H9 (cell line): ENCODE results near the gene CD1D. TPM values are rescaled to one million over a fixed set of nuclear protein-coding genes. Genes with fewer than 3 reads are reported as not detected.

ENCODE experiments used
- DNase-seq: peaks from one replicate; pipeline ENCODE4 v3.0.0-alpha.2; 2017
- H2AFZ ChIP-seq: one replicate; pipeline ENCODE4 v1.6.1; 2013; ENCODE audit warnings: mild to moderate bottlenecking, low read length, control low read depth, moderate library complexity
- H2AK5ac ChIP-seq: 2 replicates; pipeline ENCODE4 v1.6.1; 2013; ENCODE audit warnings: low read length, control low read depth, mixed read lengths; ENCODE audit not compliant: insufficient read length
- H2BK120ac ChIP-seq: one replicate; pipeline ENCODE4 v1.6.1; 2013; ENCODE audit warnings: low read depth, mild to moderate bottlenecking, low read length, control low read depth, inconsistent platforms; ENCODE audit not compliant: poor library complexity, severe bottlenecking
- H2BK12ac ChIP-seq: 2 replicates; pipeline ENCODE4 v1.6.1; 2013; ENCODE audit warnings: low read length, control low read depth, mixed read lengths, low read depth; ENCODE audit not compliant: insufficient read length
- H2BK15ac ChIP-seq: 2 replicates; pipeline ENCODE4 v1.6.1; 2013; ENCODE audit warnings: low read depth, low read length, control low read depth
- H2BK20ac ChIP-seq: one replicate; pipeline ENCODE4 v1.6.1; 2013; ENCODE audit warnings: low read depth, mild to moderate bottlenecking, low read length, control low read depth, inconsistent platforms; ENCODE audit not compliant: poor library complexity, severe bottlenecking
- H2BK5ac ChIP-seq: 2 replicates; pipeline ENCODE4 v1.6.1; 2013; ENCODE audit warnings: low read length, control low read depth, mixed read lengths; ENCODE audit not compliant: insufficient read length
- H3K14ac ChIP-seq: 2 replicates; pipeline ENCODE4 v1.6.1; 2013; ENCODE audit warnings: low read length, control low read depth; ENCODE audit not compliant: insufficient read depth
- H3K18ac ChIP-seq: 2 replicates; pipeline ENCODE4 v1.6.1; 2013; ENCODE audit warnings: low read depth, mild to moderate bottlenecking, mixed read lengths, low read length, control low read depth; ENCODE audit not compliant: insufficient read length
- H3K23ac ChIP-seq: 2 replicates; pipeline ENCODE4 v1.6.1; 2013; ENCODE audit warnings: low read length, control low read depth, mixed read lengths, low read depth; ENCODE audit not compliant: insufficient read length
- H3K23me2 ChIP-seq: 2 replicates; pipeline ENCODE4 v1.6.1; 2013; ENCODE audit warnings: low read depth, mild to moderate bottlenecking, mixed read lengths, low read length, control low read depth; ENCODE audit not compliant: insufficient read length, poor library complexity, severe bottlenecking
- H3K27ac ChIP-seq: 2 replicates; pipeline ENCODE4 v1.5.1; 2013; ENCODE audit warnings: low read length, control low read depth, mixed read lengths, low read depth; ENCODE audit not compliant: insufficient read length
- H3K27me3 ChIP-seq: 2 replicates; pipeline ENCODE4 v1.6.1; 2013; ENCODE audit warnings: low read length, control low read depth, inconsistent platforms; ENCODE audit not compliant: insufficient read depth
- H3K4ac ChIP-seq: 2 replicates; pipeline ENCODE4 v1.6.1; 2013; ENCODE audit warnings: low read depth, mild to moderate bottlenecking, control low read depth, inconsistent platforms, low read length, moderate library complexity
- H3K4me1 ChIP-seq: 2 replicates; pipeline ENCODE4 v1.6.1; 2013; ENCODE audit warnings: low read length, control low read depth, inconsistent platforms; ENCODE audit not compliant: insufficient read depth
- H3K4me2 ChIP-seq: 2 replicates; pipeline ENCODE4 v1.6.1; 2013; ENCODE audit warnings: low read length, control low read depth, mixed read lengths; ENCODE audit not compliant: insufficient read length, insufficient read depth
- H3K56ac ChIP-seq: 2 replicates; pipeline ENCODE4 v1.6.1; 2013; ENCODE audit warnings: low read depth, mild to moderate bottlenecking, mixed read lengths, low read length, control low read depth; ENCODE audit not compliant: insufficient read length
- H3K79me1 ChIP-seq: 2 replicates; pipeline ENCODE4 v1.6.1; 2013; ENCODE audit warnings: low read depth, mild to moderate bottlenecking, moderate library complexity, low read length, control low read depth, inconsistent platforms; ENCODE audit not compliant: insufficient read depth, poor library complexity, severe bottlenecking
- H3K79me2 ChIP-seq: 2 replicates; pipeline ENCODE4 v1.6.1; 2013; ENCODE audit warnings: low read length, control low read depth, inconsistent platforms; ENCODE audit not compliant: insufficient read depth
- H3K9ac ChIP-seq: 2 replicates; pipeline ENCODE4 v1.6.1; 2013; ENCODE audit warnings: low read length, control low read depth, mixed read lengths; ENCODE audit not compliant: insufficient read length; ENCODE audit errors: extremely low read depth
- H3K9me3 ChIP-seq: one replicate; pipeline ENCODE4 v1.6.1; 2013; ENCODE audit warnings: low read depth, low read length, inconsistent platforms; ENCODE audit not compliant: control insufficient read depth
- H3T11ph ChIP-seq: one replicate; pipeline ENCODE4 v1.6.1; 2013; ENCODE audit warnings: mild to moderate bottlenecking, low read length, control low read depth, inconsistent platforms
- H4K20me1 ChIP-seq: one replicate; pipeline ENCODE4 v1.6.1; 2013; ENCODE audit not compliant: control insufficient read depth, insufficient read length, insufficient read depth
- H4K5ac ChIP-seq: 2 replicates; pipeline ENCODE4 v1.6.1; 2013; ENCODE audit warnings: low read depth, mild to moderate bottlenecking, mixed read lengths, low read length, control low read depth; ENCODE audit not compliant: insufficient read length
- H4K8ac ChIP-seq: replicated peaks from 2 replicates; pipeline ENCODE4 v1.6.1; 2013; ENCODE audit warnings: low read length, control low read depth, mixed read lengths, low read depth; ENCODE audit not compliant: insufficient read length
- H4K91ac ChIP-seq: 2 replicates; pipeline ENCODE4 v1.6.1; 2013; ENCODE audit warnings: low read depth, mild to moderate bottlenecking, moderate library complexity, mixed read lengths, low read length, control low read depth; ENCODE audit not compliant: insufficient read length
- H3K27ac Mint-ChIP-seq, 3 experiments: 2 replicates in 2 of 3; 3 replicates in 1 of 3; pipeline ENCODE4 v1.8.0; 2020 to 2021; ENCODE audit warnings: mixed read lengths in 3 of 3, mild to moderate bottlenecking in 1 of 3, moderate library complexity in 1 of 3
- H3K27me3 Mint-ChIP-seq: 2 replicates; pipeline ENCODE4 v1.8.0; 2021; ENCODE audit warnings: low read depth, mild to moderate bottlenecking, moderate library complexity, mixed read lengths
- H3K36me3 Mint-ChIP-seq, 3 experiments: 2 replicates in 2 of 3; 3 replicates in 1 of 3; pipeline ENCODE4 v1.8.0; 2020 to 2021; ENCODE audit warnings: low read depth in 3 of 3, mixed read lengths in 3 of 3; ENCODE audit not compliant: insufficient read depth in 1 of 3
- H3K4me1 Mint-ChIP-seq, 2 experiments: 2 replicates each; pipeline ENCODE4 v1.8.0; 2020; ENCODE audit warnings: mixed read lengths in 2 of 2
- H3K4me3 Mint-ChIP-seq, 2 experiments: 2 replicates in 1 of 2; 3 replicates in 1 of 2; pipeline ENCODE4 v1.8.0; 2020 to 2021; ENCODE audit warnings: mild to moderate bottlenecking in 2 of 2, mixed read lengths in 2 of 2, moderate library complexity in 1 of 2
- H3K9me3 Mint-ChIP-seq, 2 experiments: 2 replicates in 1 of 2; 3 replicates in 1 of 2; pipeline ENCODE4 v1.8.0; 2020; ENCODE audit warnings: mild to moderate bottlenecking in 2 of 2, mixed read lengths in 2 of 2, moderate library complexity in 1 of 2
- CTCF ChIP-seq: fragments of 200-600 bp; sonication (generic); conservative IDR thresholded peaks from 3 replicates; pipeline ENCODE4 v1.8.0; 2021; ENCODE audit warnings: antibody characterized with exemption, mild to moderate bottlenecking
- WGBS: extraction: QIAGEN DNeasy Blood & Tissue Kit; methylation state at CpG from one replicate; pipeline ENCODE4 v1.1.7; 2013; ENCODE audit warnings: missing lambda C conversion rate, low lambda C conversion rate, mixed read lengths; ENCODE audit not compliant: insufficient read length; ENCODE audit errors: extremely low coverage; 5-methylcytosine and 5-hydroxymethylcytosine counted together
- total RNA-seq: library from RNA; stranded (reverse); gene quantifications from 2 replicates; pipeline ENCODE4 v1.2.1, GENCODE V29; 2021

CD1D gene
- total RNA-seq, 1 experiment from 2014 or later: 0.98 TPM

DNA sequence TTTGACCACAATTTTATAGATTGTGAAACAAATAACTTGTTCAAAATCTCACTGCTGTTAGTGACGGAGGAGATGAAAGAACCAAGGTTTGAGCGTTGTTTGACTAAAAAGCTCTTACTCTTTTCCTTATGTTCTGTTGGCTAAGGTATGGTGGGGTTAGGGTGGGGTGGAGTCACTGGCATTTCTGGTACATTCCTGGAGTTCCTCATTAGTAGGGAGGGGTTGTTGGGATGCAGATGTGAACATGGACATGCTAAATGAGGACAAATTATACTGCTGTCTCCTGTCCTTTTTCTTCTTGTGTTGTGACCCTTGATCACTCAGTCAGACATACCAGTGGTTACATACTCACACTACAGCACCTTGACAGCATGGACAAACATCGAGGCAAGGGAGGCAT, 26.2 kb upstream of the CD1D start:
- no peaks in the 10 kb centered on the region for H3K23me2 ChIP-seq
- no peak overlapping the region for H2BK5ac ChIP-seq

More for the DNA sequence above, 26.2 kb upstream of the CD1D start:
- H3K4ac ChIP-seq: no peak overlapping the region
- H3K18ac ChIP-seq: no peak overlapping the region
- H3K9ac ChIP-seq: no peak overlapping the region
- no peaks in the 10 kb centered on the region for H3K9me3 ChIP-seq
- peaks cover 25% of the 10 kb centered on the region for H3K27me3 Mint-ChIP-seq
- no peak overlapping the region for H3T11ph ChIP-seq
- no peak overlapping the region for H3K27ac ChIP-seq
- H3K14ac ChIP-seq: no peak overlapping the region
- no peak overlapping the region for H3K23ac ChIP-seq
- H2BK120ac ChIP-seq: no peak overlapping the region
- no peak overlapping the region for H3K4me3 Mint-ChIP-seq
- H3K4me1 Mint-ChIP-seq: peaks cover 11 to 19% of the 10 kb centered on the region in 2 experiments
- H2BK12ac ChIP-seq: no peak overlapping the region
- H3K56ac ChIP-seq: no peak overlapping the region
- H3K27me3 ChIP-seq: no peaks in the 10 kb centered on the region
- no peak overlapping the region for H3K27ac Mint-ChIP-seq
- no peak for TF ChIP-seq CTCF
- no peaks in the 10 kb centered on the region for H3K9me3 Mint-ChIP-seq
- H2AFZ ChIP-seq: no peak overlapping the region
- H4K5ac ChIP-seq: no peak overlapping the region
- no peak overlapping the region for H4K91ac ChIP-seq
- H2AK5ac ChIP-seq: no peak overlapping the region
- no peaks in the 10 kb centered on the region for H3K4me1 ChIP-seq
- no peaks in the 10 kb centered on the region for H3K79me2 ChIP-seq
- no peak for DNase-seq
- H2BK15ac ChIP-seq: no peak overlapping the region
- no peak overlapping the region for H4K8ac ChIP-seq
- H3K79me1 ChIP-seq: no peaks in the 10 kb centered on the region
- WGBS: no CpG with 5 or more reads among the region's 3 CpGs
- no peak overlapping the region for H3K4me2 ChIP-seq
- no peaks in the 10 kb centered on the region for H4K20me1 ChIP-seq
- H2BK20ac ChIP-seq: no peak overlapping the region
- no peaks in the 10 kb centered on the region for H3K36me3 Mint-ChIP-seq
